Subcutaneous adipose tissue (tissue), 4 donors: ENCODE measurements around the gene ANK2. TPM values are rescaled to one million over a fixed set of nuclear protein-coding genes. Genes with fewer than 3 reads are reported as not detected.

Source experiments
- CTCF ChIP-seq: fragments of 450-650 bp; IDR thresholded peaks from one replicate; pipeline ENCODE4 v1.5.1; 2016; ENCODE audit warnings: low read depth, mild to moderate bottlenecking, control low read depth, antibody characterized with exemption, moderate library complexity
- total RNA-seq, 4 donors: library from RNA; depleted of rRNA; stranded (reverse); fragments of >200 nt; gene quantifications; one replicate each; pipeline ENCODE4 v1.1.0, GENCODE V29; 2016

Gene ANK2
- total RNA-seq, 4 donors from 2014 or later: 49.4 to 119 (median 72.9) TPM

GRCh38 chr4:113060853-113061252, 11.4 kb downstream of the ANK2 start:
- no peak for TF ChIP-seq CTCF

GRCh38 chr4:113064244-113064643, 14.8 kb downstream of the ANK2 start:
- TF ChIP-seq CTCF: no peak

- TF ChIP-seq CTCF: no peak
Observed at GRCh38 chr4:113065629-113066028, 16.2 kb downstream of the ANK2 start.

- TF ChIP-seq CTCF: no peak
Observed at GRCh38 chr4:113069212-113069892, 19.9 kb downstream of the ANK2 start.

GRCh38 chr4:113070755-113071154, 21.3 kb downstream of the ANK2 start:
- TF ChIP-seq CTCF: no peak

- no peak for TF ChIP-seq CTCF
Observed at GRCh38 chr4:113071274-113071673, 21.8 kb downstream of the ANK2 start.

GRCh38 chr4:113071805-113072204, 22.4 kb downstream of the ANK2 start:
- TF ChIP-seq CTCF: no peak
